ENCODE measurements around the gene NNMT.

GRCh38 chr11:114353443-114353842 is 57.2 kb downstream of the NNMT start:
- no peak for TF ChIP-seq POLR2A (IDR thresholded peaks at IDR 0.05; ENCODE audit: low read depth, low read length)
- no peak for TF ChIP-seq POLR2AphosphoS5 (IDR thresholded peaks at IDR 0.05; ENCODE audit: low read depth, low read length)
- no peak for TF ChIP-seq SPI1 (IDR thresholded peaks at IDR 0.05; ENCODE audit: low read depth, low read length)
